GM19438 (cell line): ENCODE results near the gene ACOXL.
A peak's percentile ranks its signal among the peaks of the same experiment; 100 is the strongest.
"Not testable (repeated sequence)": the region's sequence is repeated elsewhere in the genome, so short reads cannot be mapped to it uniquely, and the experiment has no call there.

ENCODE experiments used
- ATAC-seq: cut with Tn5 transposase; IDR thresholded peaks from one replicate; pipeline ENCODE4 v1.9.1; 2021; ENCODE audit warnings: low read depth; ENCODE audit not compliant: unreplicated experiment

Gene ACOXL

DNA sequence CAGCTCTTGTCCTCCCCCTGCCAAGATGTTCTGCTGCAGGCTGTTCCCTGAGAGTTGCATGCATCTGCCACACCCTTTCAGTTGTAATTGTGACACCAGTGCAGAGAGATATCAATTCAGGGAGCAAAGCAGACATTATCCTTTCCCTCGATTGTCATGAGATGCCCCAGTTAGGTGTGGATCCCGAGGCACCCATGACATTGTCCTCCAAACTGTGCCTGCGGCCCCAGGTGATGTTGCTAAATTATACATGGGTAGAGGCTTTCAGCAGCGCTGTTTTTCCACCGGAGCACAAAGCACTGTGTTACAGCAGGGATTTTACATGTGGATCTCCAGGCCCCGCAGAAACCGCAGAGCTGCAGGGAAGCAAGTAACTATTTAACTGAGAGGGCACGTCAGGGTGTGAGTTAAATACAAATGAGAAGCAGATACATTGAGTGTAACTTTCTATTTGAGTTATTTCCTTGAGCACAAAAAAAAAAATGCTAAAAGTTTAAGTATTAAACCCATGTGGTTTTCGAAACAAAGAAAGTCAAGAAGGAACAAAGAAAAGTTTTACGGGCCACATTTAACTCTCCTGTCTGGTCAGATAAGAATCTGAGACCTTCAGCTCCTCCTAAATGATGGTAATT is 298.0 kb downstream of the ACOXL start:
- ATAC-seq: peak; percentile 70

DNA sequence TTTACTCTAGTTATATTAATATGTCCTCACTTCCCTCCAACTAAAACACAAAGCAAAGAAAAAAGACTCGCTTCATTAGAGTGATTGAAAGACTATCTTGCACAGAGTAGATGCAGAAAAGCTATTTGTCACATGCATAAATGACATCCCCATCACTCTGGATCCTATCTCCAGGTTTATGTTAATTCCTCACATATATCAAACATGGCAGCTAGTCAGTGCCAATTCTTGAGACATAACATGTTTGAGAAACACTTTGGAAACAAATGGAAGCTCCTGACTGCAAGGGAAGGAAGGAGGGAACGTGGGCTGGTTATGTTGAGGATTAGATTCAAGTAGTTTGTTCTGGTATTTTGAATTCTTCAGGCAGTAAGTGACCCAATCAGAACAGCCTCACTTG is 298.6 kb downstream of the ACOXL start:
- no peak for ATAC-seq

DNA sequence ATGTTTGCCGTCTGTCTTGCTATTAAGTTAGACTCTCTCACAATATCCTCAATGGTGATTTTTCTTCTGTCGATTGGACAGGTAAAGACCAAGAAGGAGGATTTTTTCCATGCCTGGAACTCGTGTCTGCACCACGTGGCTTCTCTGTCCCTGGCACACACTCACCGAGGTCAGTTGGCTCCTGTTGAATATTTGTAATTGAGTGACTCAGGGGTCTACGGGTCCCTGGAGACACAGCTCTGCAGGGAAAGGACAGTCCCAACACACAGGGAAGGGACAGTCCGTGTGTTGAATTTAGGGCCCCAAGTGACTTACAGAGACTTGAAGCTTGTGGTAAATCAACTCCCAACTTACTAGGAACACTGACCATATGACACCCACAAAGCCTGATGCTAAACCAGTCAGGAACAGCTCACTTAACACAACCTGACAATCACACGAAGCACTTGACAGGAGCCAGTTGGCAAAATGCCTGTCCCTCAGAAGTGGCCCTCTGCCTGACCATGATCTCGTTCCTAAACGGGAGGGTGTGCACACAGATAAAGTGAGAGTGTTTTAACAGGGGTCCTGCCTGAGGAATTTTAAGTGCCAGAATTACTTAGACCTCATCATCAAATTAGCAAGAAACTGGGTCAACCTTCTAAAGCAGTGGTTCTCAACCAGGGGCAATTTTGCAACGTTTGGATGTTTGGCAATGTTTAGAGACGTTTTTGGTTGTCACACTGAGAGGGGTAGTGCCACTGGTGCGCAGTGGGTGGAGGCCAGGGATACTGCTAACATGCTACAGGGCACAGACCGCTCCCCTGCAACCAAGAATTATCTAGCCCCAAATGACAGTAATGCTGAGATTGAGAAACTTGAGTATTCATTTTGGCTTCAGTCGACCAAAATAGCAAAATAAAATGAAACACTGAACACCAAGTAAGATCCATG is 299.4 kb downstream of the ACOXL start:
- ATAC-seq: no peak

DNA sequence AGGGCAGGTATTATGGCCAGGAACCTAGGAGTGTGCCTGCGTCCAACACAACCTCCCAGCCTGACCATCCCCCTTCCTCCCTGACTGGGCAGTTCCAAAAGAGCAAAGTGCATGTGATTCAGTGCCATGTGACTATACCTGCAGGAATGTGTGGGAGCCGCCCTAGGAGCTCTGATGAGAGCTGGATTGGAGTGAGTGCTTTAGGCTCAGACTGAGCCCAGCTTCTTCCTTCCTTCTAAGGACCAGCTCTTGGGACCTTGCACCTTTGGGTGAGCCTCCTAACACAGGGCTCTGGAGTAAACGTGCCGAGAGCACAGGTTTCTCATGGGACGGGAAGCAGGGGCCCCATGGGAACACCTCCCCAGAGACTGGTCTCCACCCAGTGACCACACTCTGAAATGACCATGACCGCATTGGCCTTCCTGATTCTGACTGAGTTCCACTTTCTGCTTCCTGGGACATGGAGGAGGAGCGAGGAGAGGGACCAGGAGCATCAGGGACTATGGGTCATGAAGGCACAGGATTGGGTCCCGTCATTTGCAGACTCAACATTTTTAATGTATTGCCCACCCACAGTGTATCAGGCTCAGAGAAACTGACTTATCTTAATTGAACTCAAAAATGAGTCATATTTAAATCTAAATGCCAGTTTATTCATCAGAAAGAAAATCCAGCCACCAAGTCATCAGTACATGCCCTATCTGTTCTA is 300.5 kb downstream of the ACOXL start:
- no peak for ATAC-seq

DNA sequence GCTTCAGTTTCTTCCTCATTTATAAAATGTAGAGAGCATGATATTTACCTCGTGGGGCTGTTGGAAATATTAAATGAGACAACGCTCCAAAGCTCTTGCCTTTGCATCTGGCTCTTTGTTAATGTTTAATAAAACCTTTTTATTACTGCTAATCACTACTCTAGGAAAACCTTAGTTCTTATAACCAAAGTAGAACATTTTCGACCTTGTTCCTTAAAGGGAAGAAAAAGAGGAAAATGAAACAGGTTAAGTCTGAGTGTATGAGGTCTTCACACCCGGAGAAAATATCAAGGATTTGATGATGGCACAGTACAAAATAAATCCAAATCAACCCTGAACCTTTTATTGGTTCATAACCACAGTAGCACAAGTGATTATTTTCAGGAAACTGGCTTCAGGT is 301.8 kb downstream of the ACOXL start:
- no peak for ATAC-seq

DNA sequence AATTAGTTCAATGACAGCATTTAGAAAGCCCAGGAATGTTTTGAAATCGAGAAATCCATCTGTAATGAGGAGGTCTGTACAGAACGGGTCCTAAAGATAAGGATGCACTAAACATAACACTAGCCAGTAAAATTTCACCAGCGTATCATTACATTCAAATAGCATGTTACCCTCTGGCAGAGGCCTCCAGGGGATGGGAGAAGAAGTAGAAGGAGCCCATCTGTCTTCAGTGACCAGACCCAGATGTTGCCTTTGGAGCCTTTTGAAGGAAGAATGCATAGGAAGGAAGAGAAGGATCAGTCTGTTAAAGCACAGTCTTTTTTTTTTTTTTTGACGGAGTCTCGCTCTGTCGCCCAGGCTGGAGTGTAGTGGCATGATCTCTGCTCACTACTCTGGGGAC is 302.2 kb downstream of the ACOXL start:
- no peak for ATAC-seq

DNA sequence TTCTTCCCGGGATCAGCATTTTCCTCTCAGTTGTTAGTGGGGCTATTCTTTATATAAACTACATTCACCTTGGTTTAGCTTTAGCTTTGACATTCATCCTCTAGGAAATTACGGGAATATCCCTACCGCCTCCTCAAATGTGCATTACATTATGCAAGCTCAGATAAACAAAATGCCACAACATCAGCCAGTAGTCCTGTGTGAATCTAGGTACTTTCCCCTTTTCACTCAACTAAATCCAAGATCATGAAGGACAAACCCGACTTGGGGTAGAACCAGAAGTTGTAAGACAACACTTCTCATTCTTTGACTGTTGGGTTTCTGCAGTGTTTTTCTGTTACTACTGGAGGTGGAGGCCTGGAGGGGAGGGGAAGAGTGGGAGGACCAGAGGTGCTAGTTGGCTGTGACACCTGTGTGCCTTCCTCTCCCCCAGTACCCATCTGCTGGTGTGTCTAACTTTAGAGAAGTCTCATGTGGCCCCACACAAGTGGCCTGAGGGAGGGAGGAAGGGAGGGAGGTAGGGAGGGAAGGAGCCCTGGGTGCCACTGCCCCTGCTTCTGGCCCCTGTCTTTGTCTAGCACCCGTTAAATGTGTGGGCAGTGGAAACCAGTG is 303.6 kb downstream of the ACOXL start:
- no peak for ATAC-seq

DNA sequence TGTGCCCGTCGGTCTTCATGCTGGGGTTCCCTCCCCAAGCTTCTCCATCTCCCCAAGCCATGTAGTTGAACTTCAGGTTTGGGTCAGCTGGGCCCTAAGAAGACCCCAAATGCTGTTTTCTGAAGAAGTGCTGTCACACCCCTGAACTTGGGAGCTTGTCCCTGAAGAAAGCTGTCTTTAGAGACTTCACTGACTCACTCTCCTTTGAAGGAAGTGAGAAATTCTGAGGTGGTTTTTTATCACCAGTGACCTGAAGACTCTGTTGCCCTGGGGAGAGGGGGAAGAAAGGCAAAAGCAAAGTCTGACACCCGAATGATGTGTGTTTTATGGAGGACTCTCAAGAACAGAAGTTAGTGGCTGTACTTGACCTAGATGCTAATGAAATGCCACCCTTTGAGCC is 304.8 kb downstream of the ACOXL start:
- no peak for ATAC-seq

DNA sequence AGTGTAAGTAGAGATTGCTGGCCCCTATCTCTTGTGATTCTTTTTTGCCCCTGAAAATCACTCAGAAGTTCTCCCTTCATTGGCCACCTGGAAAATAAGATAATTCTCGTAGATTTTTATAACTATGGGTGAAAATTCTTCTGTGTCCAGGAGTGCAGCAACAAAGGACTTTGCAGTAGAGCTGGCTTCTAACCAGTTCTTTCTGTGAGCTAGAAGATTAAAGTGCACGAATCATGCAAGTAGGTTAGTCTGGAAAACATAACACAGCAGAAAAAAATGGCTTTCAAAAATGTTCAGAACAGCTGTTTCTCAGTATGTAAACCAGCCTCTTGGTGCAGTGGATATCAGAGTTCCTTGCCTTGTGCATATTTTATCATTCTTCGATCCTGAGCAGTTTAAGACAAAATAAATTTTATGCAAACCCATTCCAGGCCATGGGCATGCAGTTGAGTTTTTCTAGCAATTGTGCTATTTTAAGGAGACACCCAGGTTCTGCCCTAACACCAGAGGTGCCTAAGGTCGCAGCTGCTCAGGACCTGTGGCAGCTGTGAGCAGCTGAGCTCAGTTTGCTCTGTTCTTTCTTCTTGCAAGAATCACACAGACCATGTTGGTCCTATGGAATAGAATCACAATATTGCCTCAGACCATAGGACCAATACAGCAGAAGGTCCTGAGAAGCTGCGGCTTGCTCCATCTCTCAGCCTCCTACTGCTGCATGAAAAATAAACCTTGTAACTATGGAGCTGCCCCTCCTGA is 307.4 kb downstream of the ACOXL start:
- ATAC-seq: no peak

DNA sequence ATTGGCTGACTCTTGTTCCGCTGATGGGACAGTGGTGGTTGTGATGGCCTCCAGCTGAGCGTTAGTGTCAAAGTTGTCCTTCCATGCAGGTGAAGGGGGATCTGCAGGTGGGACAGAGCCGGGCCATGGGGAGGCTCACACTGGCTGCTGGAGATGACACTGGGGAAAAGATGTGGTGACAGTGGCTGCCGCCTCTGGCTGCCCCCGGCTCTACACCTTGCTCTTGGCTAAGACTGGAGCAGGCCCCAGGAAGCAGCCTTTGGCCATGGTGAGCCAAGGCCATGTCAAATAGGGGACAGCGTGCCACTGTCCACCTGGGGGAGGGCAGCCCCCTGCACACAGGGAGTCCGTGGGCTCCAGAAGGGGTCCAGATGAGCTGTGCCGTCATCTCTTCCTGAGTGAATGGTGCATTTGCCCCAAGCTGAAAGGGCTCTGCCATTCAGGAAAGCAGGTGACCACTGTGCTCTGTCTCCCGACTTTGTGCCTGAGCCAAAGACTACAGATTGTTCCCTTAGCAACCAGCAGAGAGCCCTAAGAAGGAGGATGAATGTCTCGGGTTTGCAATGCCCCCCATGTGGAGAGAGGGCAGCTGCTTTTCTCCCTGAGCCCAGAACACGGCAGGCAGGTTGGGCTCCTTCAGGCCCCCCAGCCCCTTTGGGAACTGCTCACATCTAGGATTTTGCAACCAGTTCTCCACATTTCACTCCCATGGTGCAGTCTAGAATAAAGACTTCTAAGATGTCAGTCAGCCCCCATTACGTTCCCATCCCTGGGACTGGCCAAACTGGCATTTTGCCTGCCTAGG is 309.2 kb downstream of the ACOXL start:
- no peak for ATAC-seq

DNA sequence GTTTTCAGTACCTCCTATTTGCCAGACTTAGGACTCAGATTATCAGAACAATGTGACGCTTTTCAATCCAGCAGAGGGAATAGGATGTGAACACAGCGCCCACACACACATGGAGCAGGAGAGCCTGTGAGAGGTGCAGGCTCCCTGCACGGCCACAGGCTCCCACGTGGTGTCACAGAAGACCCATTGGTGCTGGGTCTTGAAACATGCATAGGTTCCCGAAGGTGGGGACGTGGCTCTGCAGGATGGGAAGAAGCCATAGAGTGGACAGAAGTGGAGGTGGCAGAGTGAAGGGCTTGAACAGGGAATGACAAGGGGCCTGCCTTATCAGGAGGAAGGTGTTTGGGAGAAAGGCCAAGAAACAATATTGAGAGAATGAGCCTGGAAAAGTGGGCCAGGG is 309.9 kb downstream of the ACOXL start:
- ATAC-seq: no peak

DNA sequence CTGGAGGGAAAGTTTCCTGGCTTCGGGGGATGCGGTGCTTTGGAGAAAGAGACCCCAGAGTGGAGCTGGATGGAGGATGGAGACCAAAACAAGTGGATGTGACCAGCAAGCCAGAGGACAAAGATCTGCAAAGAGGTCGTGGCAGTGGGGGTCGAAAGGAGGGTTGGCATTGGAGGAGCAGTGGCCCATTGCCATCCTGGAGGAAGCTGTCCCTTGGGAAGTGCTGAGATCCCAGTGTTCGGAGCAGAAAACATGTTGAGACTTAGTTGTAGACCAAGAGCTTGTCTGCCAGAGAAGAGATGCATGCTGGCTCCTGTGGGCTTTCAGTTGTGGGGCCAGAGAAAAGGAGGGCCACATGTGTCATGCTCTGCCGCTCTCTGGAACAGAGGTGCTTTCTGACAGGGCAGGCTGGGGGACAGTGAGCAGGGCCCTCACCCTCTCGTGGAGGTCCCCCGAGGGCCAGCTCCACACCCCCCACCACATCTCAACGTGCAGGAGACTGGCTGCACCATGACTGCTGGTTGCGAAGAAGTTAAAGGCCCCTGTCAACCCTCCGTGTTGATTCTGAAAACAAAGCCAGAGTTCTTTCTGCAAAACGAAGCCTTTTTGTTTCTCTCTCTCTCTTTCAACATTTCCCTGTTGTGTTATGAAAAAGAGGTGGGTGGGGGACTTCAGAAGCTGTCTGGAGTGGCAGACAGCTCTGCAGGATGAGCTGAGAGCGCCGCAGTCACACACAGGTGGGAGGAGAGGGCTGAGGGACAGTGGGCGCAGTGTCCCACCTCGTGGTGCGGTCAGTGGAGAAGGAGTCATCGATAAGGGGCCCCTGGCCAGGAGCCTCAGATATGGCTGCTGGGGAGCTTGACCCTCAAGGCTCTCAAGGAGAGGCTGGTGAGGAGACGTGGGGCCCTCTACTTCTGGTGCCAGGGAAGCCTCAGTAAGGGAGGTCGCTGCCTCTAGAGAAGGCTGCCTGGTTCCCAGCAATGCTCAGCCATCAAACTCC is 310.7 kb downstream of the ACOXL start:
- ATAC-seq: peak; percentile 61

DNA sequence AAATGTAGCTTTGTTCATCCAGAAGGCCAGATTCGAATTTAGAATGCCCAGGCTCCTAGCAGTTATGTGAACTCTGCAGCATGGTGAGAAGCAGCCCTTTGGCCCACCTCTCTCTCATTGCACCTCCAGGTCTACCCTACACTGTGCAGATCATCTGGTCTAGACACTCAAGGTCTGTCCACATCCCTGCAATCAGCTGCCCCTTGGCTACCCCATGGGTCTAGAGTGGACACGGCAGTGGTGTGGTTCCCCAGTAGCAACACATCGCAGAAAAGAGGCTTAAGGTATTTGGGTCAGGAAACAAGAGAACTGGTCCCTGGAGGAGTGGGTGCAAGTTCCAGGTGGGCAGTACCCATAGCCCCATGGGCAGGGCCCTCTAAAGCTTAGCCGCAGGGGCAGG is 311.7 kb downstream of the ACOXL start:
- ATAC-seq: no peak

DNA sequence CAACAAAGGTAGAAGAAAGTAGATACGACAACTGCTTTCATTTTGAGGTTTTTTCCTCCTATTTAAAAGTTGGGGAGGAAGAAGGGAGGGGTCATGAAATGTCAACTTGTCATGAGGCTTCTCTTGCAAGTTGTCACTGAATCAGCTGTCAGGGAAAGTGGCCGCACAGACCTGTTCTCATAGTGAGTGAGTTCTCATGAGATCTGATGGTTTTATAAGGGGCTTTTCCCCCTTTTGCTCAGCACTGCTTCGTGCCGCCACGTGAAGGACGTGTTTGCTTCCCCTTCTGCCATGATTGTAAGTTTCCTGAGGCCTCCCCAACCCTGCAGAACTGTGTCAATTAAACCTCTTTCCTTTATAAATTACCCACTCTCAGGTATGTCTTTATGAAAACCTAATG is 312.9 kb downstream of the ACOXL start:
- ATAC-seq: not testable (repeated sequence)

DNA sequence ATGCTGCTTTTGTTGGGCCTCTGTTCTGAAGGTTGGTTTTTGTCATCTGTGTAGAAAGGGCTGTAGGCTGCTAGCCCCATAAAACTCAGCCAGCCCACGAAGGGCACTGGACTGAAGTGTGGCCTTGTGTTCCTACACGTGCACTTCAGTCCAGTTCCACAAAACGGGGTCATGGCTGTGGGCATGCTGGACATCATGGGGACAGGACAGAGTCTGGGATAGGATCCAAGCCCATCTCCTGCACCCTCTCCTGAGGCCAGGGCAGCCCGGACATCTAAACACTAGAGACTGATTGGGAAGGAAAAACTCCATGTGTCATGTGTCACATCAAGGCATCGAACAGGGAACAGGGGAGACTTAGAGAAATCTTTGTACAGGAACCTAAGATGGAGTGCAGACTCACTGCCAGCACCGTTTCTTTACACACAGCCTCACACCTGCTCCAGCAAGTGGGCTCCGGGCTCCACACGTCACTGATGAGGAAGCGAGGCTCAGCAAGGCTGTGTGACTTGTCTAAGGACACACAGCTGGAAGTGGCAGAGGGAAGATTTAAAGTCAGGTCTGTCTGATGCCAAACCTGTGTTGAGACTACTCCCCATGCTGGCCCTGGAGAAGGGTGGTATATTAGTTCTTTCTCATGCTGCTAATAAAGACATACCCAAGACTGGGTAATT is 313.5 kb downstream of the ACOXL start:
- no peak for ATAC-seq

DNA sequence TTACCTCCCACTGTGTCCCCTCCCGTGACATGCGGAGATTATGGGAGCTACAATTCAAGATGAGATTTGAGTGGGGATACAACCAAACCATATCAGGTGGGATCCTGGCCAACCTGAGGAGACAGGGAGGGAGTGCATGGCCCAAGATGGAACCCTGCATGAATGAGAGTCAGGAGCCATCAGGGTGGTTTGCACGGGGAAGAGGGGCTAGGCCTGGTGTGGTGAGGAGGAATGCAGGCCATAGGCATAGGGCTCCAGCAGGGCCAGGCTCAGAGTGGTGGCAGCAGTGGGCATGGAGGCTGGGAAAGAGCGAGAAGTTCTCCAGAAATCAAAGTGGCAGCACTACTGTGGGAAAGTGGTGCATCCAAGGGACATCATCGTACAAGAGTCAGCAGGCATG is 314.3 kb downstream of the ACOXL start:
- no peak for ATAC-seq

DNA sequence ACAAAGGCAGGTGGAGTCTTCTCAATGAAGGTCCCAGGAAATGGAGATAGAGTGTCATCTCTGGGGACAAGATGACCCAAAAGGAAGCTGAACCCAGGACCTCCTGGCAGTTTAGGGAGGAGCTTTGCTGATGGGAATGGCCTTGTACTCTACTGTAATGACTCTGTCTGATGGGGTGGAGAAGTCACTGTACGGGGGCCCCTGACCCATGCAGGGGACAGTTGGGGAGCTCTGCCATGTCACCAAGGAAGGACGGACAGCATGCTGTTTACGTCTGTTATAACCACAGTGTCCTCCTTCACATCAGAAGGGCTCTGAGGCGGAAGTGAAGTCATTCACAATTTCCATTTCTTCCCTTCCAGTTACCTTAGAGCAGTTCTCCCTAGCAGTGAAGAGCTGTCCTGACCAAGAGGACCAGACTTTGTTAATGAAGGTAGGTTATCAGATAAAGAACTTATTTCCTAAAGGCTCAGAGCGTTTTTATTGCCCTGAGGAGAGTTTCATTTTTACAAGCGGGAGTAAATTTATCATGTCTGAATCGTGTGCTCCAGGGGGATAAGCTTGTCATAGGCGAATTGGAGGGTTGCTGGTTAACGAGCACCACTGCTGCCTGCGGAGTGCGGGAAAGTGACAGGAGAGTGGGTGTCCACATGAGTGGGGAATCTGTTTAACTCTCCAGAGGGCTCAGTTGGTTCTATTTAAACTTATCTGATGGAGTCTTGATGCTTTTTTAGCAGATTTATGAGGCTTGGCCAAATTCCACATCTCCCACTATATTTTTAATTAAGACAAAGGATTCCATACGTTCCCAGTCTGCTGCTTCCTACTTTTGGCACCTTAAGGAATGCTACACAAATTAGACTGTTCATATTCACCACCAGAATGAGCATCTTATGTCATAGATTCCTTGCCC is 316.7 kb downstream of the ACOXL start:
- no peak for ATAC-seq
